ENCODE results near the gene DIP2C.

GRCh38 chr10:559767-560047 lies 129.8 kb downstream of the DIP2C start:
- TF ChIP-seq RFX5 (IDR thresholded peaks at IDR 0.05; ENCODE audit: low read length) (no peak), JUND (IDR thresholded peaks at IDR 0.05) (no peak)
